Measurements from ENCODE around the gene RAD51B. TPM values are rescaled to one million over a fixed set of nuclear protein-coding genes. Genes with fewer than 3 reads are reported as not detected.

The RAD51B gene
- total and polyA plus RNA-seq, 9 of the 15 experiments (the other 6 are each of a cell fraction or from before 2014, with no cell fraction given), result 8.5 to 17.3 (median 11.3) TPM

- TF ChIP-seq ATF6 (CRISPR knock-in tag; IDR thresholded peaks at IDR 0.05) (no peak), HMG20B (CRISPR knock-in tag; IDR thresholded peaks at IDR 0.05) (no peak), HDGF (IDR thresholded peaks at IDR 0.05) (0 out of 2 replicates have a peak, but pooled peaks have one; percentile 42), ZNF764 (CRISPR knock-in tag; IDR thresholded peaks at IDR 0.05; ENCODE audit: low read depth) (no peak), HNRNPLL (IDR thresholded peaks at IDR 0.05; ENCODE audit: low read depth, low read length, poor library complexity, severe bottlenecking) (no peak), MTA3 (IDR thresholded peaks at IDR 0.05; ENCODE audit: borderline replicate concordance) (peak; percentile 51; the same call in 1 of the 2 replicates), TARDBP (IDR thresholded peaks at IDR 0.05) (no peak), PCBP1 (IDR thresholded peaks at IDR 0.05; ENCODE audit: low read depth, low read length, poor library complexity, severe bottlenecking) (no peak), NR2C2 (CRISPR knock-in tag; IDR thresholded peaks at IDR 0.05) (no peak), NR2C2 (tag; IDR thresholded peaks at IDR 0.05) (no peak), SMAD4 (CRISPR knock-in tag; conservative IDR thresholded peaks at IDR 0.05) (no peak), ETV5 (CRISPR knock-in tag; IDR thresholded peaks at IDR 0.05; ENCODE audit: low read depth) (no peak), MYBL2 (IDR thresholded peaks at IDR 0.05; ENCODE audit: low read depth) (0 out of 2 replicates have a peak, but pooled peaks have one; percentile 9), MYBL2 (CRISPR knock-in tag; IDR thresholded peaks at IDR 0.05; ENCODE audit: borderline replicate concordance) (no peak), NKRF (IDR thresholded peaks at IDR 0.05; ENCODE audit: borderline replicate concordance) (0 out of 2 replicates have a peak, but pooled peaks have one; percentile 30), ZBTB11 (CRISPR knock-in tag; IDR thresholded peaks at IDR 0.05) (no peak), ZBED1 (IDR thresholded peaks at IDR 0.05) (no peak), GABPB1 (CRISPR knock-in tag; IDR thresholded peaks at IDR 0.05) (no peak), SP2 (IDR thresholded peaks at IDR 0.05; ENCODE audit: extremely low read depth, low read depth, low read length, poor library complexity, severe bottlenecking) (no peak), ZFP36 (IDR thresholded peaks at IDR 0.05; ENCODE audit: low read depth, low read length, partially characterized antibody) (peak; percentile 76), TOE1 (IDR thresholded peaks at IDR 0.05; ENCODE audit: borderline replicate concordance) (no peak), TOE1 (CRISPR knock-in tag; IDR thresholded peaks at IDR 0.05; ENCODE audit: borderline replicate concordance, low read depth) (no peak)
Observed at GRCh38 chr14:68726093-68726695, 906.6 kb downstream of the RAD51B start (continued).

Data from K562 (cell line).